NCI-H146 (cell line): ENCODE measurements around the gene CYB5RL.
A peak's percentile ranks its signal among the peaks of the same experiment; 100 is the strongest.

Experiments
- DNase-seq: peaks from one replicate; lab custom pipeline; 2025; lab: John Stamatoyannopoulos, UW

The CYB5RL gene

GRCh38 chr1:54158071-54158470 is 41.8 kb downstream of the CYB5RL start:
- no peak for DNase-seq

- DNase-seq = no peak
These were observed 42.4 kb downstream of the CYB5RL start for GRCh38 chr1:54157401-54157800.

- no peak for DNase-seq
These were observed 42.8 kb downstream of the CYB5RL start for GRCh38 chr1:54156986-54157385.

GRCh38 chr1:54156201-54156600 is 43.6 kb downstream of the CYB5RL start:
- DNase-seq = no peak

GRCh38 chr1:54153535-54154439 is 46.0 kb downstream of the CYB5RL start:
- peak; percentile 40 for DNase-seq

GRCh38 chr1:54152696-54153095 is 47.1 kb downstream of the CYB5RL start, which contains the start of gene CDCP2:
TSS of gene CDCP2 (minus strand) at chr1:54153000. CDS start at chr1:54152922, 78 bp downstream.
- DNase-seq = no peak

GRCh38 chr1:54151013-54151412 is 48.8 kb downstream of the CYB5RL start:
- no peak for DNase-seq
